Measurements from ENCODE around the gene ZBTB20.

DNA sequence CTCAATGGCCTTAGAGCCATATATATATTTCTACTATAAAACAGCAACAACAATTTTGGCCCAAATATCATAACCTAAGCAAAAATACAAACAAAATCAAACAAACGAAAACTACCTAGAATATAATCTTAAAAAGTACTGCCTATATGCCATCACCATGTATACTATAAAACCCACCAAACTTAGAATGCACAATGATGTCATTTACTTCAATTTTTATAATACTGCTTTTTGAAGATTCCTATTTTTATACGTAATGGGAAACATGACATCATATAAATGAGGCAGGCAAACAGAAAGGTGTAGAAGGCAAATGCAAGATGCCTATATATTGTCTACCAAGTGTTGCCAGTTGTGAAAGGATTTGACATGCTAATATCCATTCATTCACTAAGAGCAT, 550.9 kb downstream of the ZBTB20 start:
- no peak for TF ChIP-seq POLR2A (IDR thresholded peaks at IDR 0.05)
- TF ChIP-seq, protein P1, sequence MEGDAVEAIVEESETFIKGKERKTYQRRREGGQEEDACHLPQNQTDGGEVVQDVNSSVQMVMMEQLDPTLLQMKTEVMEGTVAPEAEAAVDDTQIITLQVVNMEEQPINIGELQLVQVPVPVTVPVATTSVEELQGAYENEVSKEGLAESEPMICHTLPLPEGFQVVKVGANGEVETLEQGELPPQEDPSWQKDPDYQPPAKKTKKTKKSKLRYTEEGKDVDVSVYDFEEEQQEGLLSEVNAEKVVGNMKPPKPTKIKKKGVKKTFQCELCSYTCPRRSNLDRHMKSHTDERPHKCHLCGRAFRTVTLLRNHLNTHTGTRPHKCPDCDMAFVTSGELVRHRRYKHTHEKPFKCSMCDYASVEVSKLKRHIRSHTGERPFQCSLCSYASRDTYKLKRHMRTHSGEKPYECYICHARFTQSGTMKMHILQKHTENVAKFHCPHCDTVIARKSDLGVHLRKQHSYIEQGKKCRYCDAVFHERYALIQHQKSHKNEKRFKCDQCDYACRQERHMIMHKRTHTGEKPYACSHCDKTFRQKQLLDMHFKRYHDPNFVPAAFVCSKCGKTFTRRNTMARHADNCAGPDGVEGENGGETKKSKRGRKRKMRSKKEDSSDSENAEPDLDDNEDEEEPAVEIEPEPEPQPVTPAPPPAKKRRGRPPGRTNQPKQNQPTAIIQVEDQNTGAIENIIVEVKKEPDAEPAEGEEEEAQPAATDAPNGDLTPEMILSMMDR (IDR thresholded peaks at IDR 0.05) = no peak
